AML-193 (cell line): ENCODE results near the gene TMEM139.

Source experiments
- DNase-seq, 2 experiments: peaks; one replicate each; lab custom pipeline; 2025; lab: John Stamatoyannopoulos, UW

TMEM139 gene

GRCh38 chr7:143284591-143285469 lies at the start of gene TMEM139:
Gene TMEM139, plus strand, starts transcription at chr7:143284958. Its CDS starts 1,000 bp downstream, at chr7:143285958.
- no peak for DNase-seq

- DNase-seq: no peak
Measured at GRCh38 chr7:143235561-143235960, 49.2 kb upstream of the TMEM139 start.

- no peak for DNase-seq
Measured at GRCh38 chr7:143236408-143236990, 48.3 kb upstream of the TMEM139 start.

- peak in 1 of 2 experiments; percentile 6 for DNase-seq
Measured at GRCh38 chr7:143237366-143237765, 47.4 kb upstream of the TMEM139 start.

GRCh38 chr7:143238289-143238980 lies 46.3 kb upstream of the TMEM139 start:
- no peak for DNase-seq

GRCh38 chr7:143239813-143240212 lies 44.9 kb upstream of the TMEM139 start:
- DNase-seq: peak; percentile 91 to 96

- peak; percentile 86 to 88 for DNase-seq
Measured at GRCh38 chr7:143240291-143241168, 44.2 kb upstream of the TMEM139 start.

GRCh38 chr7:143242306-143242705 lies 42.5 kb upstream of the TMEM139 start:
- DNase-seq: no peak

GRCh38 chr7:143243111-143243510 lies 41.6 kb upstream of the TMEM139 start:
- DNase-seq: no peak

- no peak for DNase-seq
Measured at GRCh38 chr7:143243614-143244013, 41.1 kb upstream of the TMEM139 start.

GRCh38 chr7:143244321-143244720 lies 40.4 kb upstream of the TMEM139 start:
- no peak for DNase-seq

GRCh38 chr7:143245123-143245522 lies 39.6 kb upstream of the TMEM139 start:
- DNase-seq: peak in 1 of 2 experiments; percentile 31

- DNase-seq: no peak
Measured at GRCh38 chr7:143247372-143247771, 37.4 kb upstream of the TMEM139 start.

GRCh38 chr7:143248761-143249354 lies 35.9 kb upstream of the TMEM139 start:
- peak; percentile 28 to 36 for DNase-seq

GRCh38 chr7:143250199-143250598 lies 34.6 kb upstream of the TMEM139 start:
- DNase-seq: no peak

GRCh38 chr7:143250822-143251221 lies 33.9 kb upstream of the TMEM139 start:
- DNase-seq: no peak

GRCh38 chr7:143252006-143252405 lies 32.8 kb upstream of the TMEM139 start:
- DNase-seq: no peak

- no peak for DNase-seq
Measured at GRCh38 chr7:143255564-143255963, 29.2 kb upstream of the TMEM139 start.

GRCh38 chr7:143256325-143256724 lies 28.4 kb upstream of the TMEM139 start:
- peak; percentile 16 to 26 for DNase-seq

GRCh38 chr7:143256932-143257331 lies 27.8 kb upstream of the TMEM139 start:
- no peak for DNase-seq

- no peak for DNase-seq
Measured at GRCh38 chr7:143257501-143257900, 27.3 kb upstream of the TMEM139 start.
